ENCODE data around the gene PDE6C.

Gene PDE6C

DNA sequence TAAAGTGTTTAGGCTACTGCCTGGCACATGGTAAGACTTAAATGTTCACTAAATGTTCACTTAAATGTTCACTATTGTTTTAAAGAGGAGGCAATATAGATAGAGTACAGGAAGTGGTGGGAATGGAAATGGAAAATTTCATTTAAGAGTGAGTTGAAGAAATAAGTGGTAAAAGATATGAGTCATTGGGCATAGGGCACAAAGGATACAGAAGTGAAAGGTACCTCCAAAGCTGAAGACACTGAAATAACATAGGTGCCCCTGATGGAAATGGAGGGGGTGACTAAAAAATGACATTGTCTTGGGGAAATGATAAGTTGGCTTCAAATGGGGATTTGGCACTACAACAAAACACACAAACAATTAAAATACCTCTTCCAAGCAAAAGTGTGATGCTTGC is 95.3 kb downstream of the PDE6C start:
- DNase-seq: no peak
- H3K4me3 ChIP-seq (ENCODE audit: low read depth, low read length): no peak overlapping the region
- no peaks in the 10 kb centered on the region for H3K9me3 ChIP-seq
- no peaks in the 10 kb centered on the region for H3K36me3 ChIP-seq
- H3K27me3 ChIP-seq: no peaks in the 10 kb centered on the region
- no peaks in the 10 kb centered on the region; the same call in none of the 2 replicates for H3K4me1 ChIP-seq
- TF ChIP-seq, protein P1, sequence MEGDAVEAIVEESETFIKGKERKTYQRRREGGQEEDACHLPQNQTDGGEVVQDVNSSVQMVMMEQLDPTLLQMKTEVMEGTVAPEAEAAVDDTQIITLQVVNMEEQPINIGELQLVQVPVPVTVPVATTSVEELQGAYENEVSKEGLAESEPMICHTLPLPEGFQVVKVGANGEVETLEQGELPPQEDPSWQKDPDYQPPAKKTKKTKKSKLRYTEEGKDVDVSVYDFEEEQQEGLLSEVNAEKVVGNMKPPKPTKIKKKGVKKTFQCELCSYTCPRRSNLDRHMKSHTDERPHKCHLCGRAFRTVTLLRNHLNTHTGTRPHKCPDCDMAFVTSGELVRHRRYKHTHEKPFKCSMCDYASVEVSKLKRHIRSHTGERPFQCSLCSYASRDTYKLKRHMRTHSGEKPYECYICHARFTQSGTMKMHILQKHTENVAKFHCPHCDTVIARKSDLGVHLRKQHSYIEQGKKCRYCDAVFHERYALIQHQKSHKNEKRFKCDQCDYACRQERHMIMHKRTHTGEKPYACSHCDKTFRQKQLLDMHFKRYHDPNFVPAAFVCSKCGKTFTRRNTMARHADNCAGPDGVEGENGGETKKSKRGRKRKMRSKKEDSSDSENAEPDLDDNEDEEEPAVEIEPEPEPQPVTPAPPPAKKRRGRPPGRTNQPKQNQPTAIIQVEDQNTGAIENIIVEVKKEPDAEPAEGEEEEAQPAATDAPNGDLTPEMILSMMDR (IDR thresholded peaks at IDR 0.05; ENCODE audit: low read depth, low read length): no peak

DNA sequence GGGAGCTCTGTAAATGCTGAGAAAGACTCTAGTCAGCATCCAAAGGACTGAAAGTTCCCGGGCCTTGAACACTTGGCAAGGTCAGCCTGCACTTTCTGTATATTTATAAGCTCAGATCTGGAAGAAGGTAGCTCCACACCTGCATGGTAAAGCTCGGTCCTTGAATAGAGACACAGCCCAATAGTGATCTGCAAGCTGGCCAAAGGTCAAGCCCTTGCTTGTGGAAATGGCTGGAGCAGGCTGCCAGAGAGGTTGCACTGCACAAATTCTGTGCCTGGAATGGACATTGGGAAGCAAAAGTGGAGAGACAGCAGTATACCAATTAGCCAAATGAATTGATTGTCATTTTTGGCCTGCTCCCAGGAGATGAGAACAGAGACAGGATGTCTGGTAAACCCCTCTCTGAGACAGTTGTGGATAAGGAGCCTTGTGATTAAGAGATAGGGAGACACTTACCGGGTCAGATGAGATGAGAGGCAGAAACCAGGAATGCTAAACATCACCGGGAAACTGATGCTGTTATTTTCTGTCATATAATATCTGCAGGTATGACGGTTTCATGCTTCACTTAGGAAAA is 98.1 kb downstream of the PDE6C start:
- Histone ChIP-seq H3K4me3 (ENCODE audit: low read depth, low read length) (no peak overlapping the region), H3K9me3 (no peaks in the 10 kb centered on the region), H3K27me3 (no peaks in the 10 kb centered on the region), H3K4me1 (no peaks in the 10 kb centered on the region; the same call in none of the 2 replicates), H3K36me3 (no peaks in the 10 kb centered on the region)
- peak; percentile 20 for DNase-seq
- TF ChIP-seq, protein P1 (IDR thresholded peaks at IDR 0.05; ENCODE audit: low read depth, low read length): no peak

DNA sequence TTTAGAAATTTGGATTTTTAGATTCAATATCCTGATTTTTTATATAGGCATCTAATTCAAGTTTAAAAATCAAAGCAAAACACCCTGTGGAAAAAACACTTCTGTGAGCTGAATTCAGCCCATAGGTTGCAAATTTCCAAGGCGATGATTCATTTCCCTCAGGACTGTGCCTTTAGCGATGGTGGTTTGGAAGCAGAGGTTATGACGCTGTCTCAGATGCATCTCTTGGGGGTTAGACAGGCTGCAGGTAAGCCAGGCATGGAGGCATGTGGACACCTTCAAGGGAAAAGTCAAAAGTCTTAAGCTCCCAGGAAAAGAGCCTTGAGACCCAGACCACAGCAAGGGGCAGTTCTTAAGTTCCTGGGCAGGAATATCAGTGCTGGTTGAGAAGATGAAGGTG is 99.6 kb downstream of the PDE6C start:
- DNase-seq: no peak
- H3K9me3 ChIP-seq: no peaks in the 10 kb centered on the region
- TF ChIP-seq, protein P1 (IDR thresholded peaks at IDR 0.05; ENCODE audit: low read depth, low read length): no peak

DNA sequence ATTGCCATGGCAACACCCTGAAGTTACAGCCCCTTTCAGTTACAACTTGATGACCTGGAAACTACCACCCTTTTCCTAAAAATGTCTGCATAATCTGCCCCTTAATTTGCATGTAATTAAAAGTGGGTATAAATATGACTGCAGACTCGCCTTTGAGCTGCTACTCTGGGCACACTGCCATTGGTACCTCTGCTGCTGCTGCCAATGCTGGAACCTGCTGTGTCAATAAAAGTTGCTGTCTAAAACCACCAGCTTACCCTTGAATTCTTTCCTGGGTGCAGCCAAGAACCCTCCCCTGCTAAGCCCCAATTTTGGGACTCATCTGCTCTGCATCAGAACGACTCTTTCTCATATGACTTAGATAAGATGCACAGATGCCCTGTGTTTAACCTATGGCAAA is 100.3 kb downstream of the PDE6C start:
- DNase-seq: no peak
- TF ChIP-seq, protein P1 (IDR thresholded peaks at IDR 0.05; ENCODE audit: low read depth, low read length): no peak

More for the DNA sequence above, 99.6 kb downstream of the PDE6C start:
- no peaks in the 10 kb centered on the region; the same call in none of the 2 replicates for H3K4me1 ChIP-seq
- H3K36me3 ChIP-seq: no peaks in the 10 kb centered on the region
- no peaks in the 10 kb centered on the region for H3K27me3 ChIP-seq
- H3K4me3 ChIP-seq (ENCODE audit: low read depth, low read length): no peak overlapping the region

DNA sequence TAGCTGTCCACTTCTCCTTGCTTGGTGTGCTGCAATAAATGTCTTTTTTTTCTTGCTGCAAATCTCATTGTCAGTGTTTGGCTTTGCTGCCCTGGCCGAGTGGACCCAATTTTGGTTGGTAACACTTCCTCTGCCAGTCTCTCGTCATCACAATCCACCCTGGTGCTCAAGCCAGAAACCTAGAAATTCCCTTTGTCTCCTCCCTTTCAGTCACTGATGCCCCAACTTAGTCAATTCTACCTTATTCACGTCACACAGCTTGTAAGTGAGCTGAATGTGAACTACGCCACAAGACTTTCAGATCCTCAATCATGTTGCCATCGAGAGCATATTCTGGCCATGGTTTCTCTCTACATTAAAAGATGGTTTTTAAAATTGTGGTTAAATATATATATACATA is 103.0 kb downstream of the PDE6C start:
- Histone ChIP-seq H3K36me3 (no peaks in the 10 kb centered on the region), H3K4me3 (ENCODE audit: low read depth, low read length) (no peak overlapping the region), H3K4me1 (no peaks in the 10 kb centered on the region; the same call in none of the 2 replicates), H3K9me3 (no peaks in the 10 kb centered on the region), H3K27me3 (no peaks in the 10 kb centered on the region)
- TF ChIP-seq, protein P1 (IDR thresholded peaks at IDR 0.05; ENCODE audit: low read depth, low read length): no peak
- DNase-seq: no peak

More for the DNA sequence above, 100.3 kb downstream of the PDE6C start:
- no peaks in the 10 kb centered on the region for H3K36me3 ChIP-seq
- H3K27me3 ChIP-seq: no peaks in the 10 kb centered on the region
- H3K4me1 ChIP-seq: no peaks in the 10 kb centered on the region; the same call in none of the 2 replicates
- no peaks in the 10 kb centered on the region for H3K9me3 ChIP-seq
- H3K4me3 ChIP-seq (ENCODE audit: low read depth, low read length): no peak overlapping the region
